Skin epidermis (tissue), 12 donors: Measurements from ENCODE around the gene ISM1.

Source experiments
- H3K27ac ChIP-seq, 21 experiments: fragments of 200-600 bp; sonication (generic) in 11 of 21; one replicate each; pipeline ENCODE4 v1.5.0; 2020; ENCODE audit warnings: mild to moderate bottlenecking in 3 of 21, inconsistent platforms in 2 of 21, moderate library complexity in 2 of 21
- H3K4me3 ChIP-seq, 7 experiments: fragments of 200-600 bp; sonication (generic) in 2 of 7; one replicate each; pipeline ENCODE4 v1.5.0; 2020; ENCODE audit warnings: inconsistent platforms in 2 of 7, mild to moderate bottlenecking in 2 of 7, moderate library complexity in 1 of 7

ISM1 gene

DNA sequence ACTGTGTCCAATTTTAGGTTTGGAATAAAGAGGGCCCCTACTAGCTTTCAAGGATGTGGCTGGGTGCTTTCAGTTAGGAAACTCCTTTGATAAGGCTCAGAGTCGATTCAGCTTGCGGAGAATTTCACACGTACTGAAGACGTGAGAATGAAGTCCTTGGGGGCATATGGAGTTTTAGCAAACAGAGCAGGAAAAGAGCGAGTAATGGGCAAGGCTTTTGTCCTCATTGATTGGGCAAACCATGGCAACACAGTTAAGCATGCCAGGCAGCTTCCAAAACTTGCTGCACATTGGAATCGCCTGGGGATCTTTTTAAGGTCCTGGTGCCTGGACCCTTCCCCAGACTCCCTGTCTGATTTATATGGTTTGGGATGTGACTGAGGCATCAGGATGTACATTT lies 29.2 kb downstream of the ISM1 start:
- no peak overlapping the region for H3K27ac ChIP-seq
- no peak overlapping the region for H3K4me3 ChIP-seq

DNA sequence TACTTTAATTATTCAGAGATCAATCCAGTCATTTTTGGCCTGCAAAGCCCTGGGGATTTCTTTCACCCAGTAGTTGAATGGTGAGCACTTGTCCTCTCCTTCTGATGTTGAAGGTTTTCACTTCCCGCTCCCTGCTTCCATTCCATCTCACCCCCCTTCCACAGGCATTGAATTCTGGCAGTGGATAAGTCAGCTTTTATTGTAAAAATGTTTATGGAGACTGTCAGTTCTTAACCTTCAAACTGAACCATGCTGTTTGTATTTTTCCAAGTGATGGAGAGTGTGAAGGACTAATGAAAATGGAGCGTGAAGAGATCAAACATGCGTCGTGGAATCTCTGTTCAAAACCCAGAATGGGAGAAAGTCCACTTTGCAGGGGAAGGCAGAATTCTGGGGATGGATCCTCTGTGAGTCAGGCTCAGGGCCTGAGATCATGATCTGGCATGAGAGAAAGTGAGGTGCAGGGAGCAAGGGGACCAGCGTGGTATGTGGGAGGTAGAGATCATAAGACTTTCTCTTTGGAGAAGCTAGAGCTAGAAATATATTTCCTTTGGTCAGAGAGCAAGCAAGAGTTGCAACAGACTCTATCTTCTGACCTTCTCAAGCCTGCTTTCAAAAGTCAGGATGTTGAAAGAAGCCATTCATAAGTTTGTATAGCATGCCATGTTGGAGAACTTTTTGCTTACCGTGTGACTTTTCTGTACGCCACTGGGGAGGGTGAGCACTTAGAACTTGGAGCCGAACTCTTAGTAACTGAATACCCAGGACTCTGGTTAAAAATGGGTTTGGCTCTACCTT lies 30.2 kb downstream of the ISM1 start:
- Histone ChIP-seq H3K27ac (peak overlapping the region in 1 of 21 experiments; percentile 37), H3K4me3 (no peak overlapping the region)

DNA sequence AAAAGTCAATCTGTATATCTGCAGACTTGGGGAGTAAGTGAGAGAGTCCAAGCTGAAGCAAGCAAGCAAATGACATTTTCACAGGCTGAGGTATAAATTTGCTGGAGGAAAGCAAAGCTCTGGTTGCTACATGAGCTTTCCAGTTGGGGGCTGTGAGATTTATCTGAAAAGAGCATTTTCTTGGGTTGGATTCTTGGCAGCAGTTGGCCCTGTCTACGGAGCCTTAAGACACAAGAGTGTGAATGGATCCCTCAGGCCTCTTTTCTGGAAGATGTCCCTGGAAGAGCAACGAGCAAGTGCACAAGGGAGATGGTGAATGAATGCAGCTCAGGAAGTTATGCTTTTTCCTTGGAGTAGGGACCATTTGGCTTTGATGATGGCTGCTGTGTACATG lies 30.8 kb downstream of the ISM1 start:
- H3K4me3 ChIP-seq, result no peak overlapping the region
- H3K27ac ChIP-seq, result no peak overlapping the region

DNA sequence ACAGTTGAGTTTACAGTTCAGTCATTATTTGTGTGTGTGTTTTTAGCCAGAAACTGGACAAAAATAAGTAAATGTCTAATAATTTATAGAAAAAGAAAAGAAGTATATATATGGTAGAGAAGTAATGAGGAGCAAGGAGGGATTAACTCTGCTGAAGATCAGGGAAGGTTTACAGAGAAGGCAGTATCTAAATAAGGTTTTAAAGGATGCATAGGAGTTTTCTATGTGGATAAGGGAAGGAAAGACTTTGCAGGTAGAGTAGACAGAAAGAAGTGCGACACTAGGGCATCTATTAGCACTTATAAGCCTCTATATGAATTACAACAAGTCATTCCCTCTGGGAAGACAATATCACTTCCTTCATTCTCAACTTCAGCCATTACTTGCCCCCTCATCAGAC lies 34.3 kb downstream of the ISM1 start:
- Histone ChIP-seq H3K27ac (no peak overlapping the region), H3K4me3 (no peak overlapping the region)

DNA sequence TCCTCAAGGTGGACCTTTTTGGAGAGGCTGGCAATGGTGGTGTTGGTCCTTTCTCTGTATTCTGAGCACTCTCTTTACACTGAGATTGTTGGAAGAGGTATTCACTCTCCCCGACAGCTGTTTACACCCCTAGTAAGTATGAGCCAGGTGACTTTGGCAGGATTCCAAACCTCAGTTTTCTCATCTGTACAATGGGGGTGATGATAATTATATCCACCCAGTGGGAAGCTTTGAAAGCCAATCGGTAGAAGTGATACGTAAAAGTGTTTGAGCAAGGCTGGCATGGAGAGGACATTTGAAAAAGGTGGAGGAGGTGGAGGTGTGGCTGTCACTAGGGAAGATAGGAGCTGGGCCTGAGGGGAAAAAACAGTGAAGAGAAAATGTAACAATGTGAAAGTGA lies 35.5 kb downstream of the ISM1 start:
- no peak overlapping the region for H3K4me3 ChIP-seq
- no peak overlapping the region for H3K27ac ChIP-seq

DNA sequence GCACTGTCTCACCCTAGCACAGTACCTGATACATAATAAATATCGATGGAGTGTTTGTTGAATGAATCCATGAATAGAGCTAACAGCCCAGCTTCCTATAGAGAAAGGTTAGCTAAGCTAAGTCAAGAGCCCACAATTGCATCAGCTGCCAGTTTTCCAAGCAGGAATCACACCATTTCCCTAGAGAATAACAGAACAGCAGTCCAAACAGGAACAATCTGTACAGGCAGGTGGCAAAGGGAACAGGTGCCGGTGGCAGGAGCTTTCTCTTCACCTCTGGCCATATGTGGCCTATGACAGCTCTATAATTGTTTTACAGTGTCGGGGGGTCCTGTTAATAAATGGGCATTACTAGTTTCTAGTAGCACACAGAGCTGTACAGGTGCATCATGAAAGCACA lies 38.8 kb downstream of the ISM1 start:
- H3K4me3 ChIP-seq, result no peak overlapping the region
- H3K27ac ChIP-seq, result no peak overlapping the region

DNA sequence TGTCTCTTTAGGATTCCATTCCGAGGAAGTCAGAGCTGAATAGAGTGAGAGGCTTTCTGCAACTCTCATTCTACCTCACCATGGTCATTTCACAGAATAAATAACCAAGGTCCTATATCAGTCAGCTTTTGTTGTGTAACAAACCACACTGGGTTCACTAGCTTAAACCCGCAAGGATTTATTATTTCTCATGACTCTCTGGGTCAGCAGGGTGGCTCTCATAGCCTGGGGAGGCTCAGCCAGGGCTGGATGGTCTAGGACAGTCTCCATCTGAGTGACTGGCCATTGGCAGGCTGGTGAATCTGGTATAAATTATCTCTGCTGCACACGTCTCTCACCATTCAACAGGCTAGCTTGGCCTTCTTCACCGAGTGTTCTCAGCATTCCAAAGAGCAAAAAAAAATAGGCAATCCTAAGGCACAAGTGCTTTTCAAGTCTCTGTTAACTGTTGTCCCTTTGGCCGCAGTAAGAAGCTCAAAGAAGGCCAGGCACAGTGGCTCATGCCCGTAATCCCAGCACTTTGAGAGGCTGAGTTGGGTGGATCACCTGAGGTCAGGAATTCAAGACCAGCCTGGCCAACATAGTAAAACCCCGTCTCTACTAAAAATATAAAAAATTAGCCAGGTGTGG lies 39.7 kb downstream of the ISM1 start:
- H3K27ac ChIP-seq, result no peak overlapping the region
- no peak overlapping the region for H3K4me3 ChIP-seq

DNA sequence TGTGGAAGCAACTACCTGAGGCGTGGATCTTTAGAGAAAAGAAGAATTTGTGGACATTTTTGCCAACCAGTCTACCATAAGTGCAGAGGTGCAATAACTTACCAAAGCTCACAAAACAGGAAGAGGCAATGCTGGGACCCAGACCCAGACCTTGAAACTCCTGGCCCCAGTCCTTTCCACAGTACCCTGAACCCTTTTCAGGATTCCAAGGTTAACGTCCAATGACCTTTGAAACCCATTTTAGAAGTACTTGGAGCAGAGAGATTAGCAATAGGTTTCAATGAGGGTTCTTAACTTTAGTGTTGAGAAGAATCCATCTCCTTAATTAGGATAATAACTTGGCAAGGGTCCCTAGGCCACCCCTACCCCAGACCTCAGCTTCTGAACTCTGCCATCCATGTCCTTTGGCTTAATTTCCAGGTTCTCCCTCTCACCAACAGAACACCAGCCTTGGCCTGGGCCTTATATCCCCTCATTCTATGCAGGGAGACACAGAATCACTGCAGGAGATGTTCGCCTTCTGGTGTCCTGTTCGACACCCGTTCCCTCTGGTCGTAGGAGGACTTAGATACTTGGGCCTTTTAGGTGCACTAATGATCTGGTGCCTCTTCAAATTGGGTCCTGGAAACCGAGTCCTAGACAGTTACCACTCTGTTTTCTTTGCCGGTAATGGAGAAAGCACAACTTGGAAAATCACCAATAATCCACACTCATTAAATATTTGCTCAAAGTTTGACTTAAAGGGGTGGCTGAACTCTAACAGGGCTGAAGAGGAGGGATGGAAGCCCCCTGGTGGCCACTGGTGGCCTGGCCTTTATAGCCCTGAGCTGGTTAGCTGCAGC lies 40.6 kb downstream of the ISM1 start:
- H3K4me3 ChIP-seq, result no peak overlapping the region
- peak overlapping the region in 1 of 21 experiments; percentile 3 for H3K27ac ChIP-seq

DNA sequence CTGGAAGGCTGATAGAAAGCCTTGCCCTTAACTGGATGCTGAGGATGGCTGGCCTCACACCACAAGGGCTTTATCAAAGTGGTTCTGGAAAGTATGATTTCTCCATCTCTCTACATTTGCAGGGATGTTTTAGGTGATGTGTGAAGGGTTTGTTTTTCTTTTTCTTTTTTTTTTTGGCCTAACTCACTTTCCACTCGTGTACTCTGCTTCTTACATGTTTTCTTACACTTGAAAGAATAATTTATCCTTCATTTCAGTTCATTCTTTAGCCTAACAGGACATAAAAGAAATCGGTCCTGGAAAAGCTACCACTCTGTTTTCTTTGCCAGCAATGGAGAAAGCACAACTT lies 41.2 kb downstream of the ISM1 start:
- Histone ChIP-seq H3K4me3 (no peak overlapping the region), H3K27ac (no peak overlapping the region)

DNA sequence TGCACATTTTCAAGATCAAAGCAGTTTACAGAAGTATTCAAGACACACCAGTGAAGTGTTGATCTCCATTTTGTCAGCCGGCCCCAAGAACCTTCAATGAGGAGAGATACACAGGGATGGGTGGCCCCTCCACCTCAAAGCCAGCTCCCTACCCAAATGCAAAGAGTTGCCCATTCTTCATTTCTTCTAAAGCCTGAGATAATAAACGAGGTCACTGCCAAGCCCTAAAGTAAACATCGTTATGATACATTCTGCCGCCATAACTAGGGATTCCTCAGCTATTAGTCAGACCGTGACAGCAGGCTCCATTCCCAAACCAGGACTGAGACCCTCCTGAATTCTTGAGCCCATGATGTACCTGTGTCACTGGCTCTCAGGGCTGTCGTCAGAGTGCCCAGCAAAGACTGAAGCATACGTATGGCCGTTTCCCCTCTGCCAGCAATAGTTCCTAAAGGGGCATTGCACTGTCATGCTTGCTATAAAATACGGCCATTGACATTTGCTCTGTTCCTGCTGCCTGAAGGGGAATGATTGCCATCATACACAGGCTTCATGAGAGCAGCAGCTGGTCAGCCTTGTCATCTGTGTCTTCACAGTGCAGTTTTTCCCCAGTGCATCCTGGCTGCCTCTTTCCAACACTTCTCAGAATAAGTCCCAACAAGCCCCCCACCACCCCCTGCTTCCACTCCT lies 41.7 kb downstream of the ISM1 start:
- H3K4me3 ChIP-seq, result no peak overlapping the region
- H3K27ac ChIP-seq, result peak overlapping the region in 1 of 21 experiments; percentile 22

DNA sequence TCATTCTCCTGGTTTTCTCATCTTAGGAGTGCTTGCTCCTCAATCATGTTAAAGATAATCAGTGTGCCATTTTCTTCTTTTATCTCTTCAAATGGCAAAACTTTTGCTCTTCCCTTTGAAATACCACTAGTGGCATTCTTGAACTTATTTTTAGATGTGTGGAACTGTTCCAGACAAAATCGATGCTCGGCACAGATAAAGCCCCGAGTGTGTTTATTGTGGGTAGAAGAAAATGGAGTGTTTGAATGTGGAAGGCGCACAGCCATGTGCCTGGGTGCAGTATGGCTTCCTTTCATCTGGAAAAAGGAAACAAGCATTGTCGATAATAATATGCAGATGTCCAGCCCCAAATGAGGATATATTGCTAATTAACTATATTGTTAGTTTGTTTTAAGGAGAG lies 42.4 kb downstream of the ISM1 start:
- Histone ChIP-seq H3K4me3 (no peak overlapping the region), H3K27ac (peak overlapping the region in 1 of 21 experiments; percentile 22)

DNA sequence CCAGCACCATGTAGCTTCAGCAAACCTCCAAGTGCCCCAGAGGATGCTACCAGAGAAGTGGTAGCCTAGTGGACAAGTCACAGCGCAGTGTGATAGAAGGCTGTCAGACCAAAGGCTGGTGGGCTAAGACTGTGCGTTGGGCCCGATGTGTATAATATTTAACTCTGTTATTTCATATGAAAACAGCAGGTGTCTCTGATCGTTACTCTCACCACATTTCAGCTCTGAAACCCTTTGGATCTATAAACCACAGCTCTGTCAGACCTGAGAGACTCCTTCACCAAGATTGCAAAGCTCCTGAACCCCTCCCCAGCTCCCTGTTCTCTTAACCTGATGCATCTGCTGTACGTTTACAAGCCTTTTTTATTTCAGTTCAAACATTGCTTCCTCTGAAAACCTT lies 43.8 kb downstream of the ISM1 start:
- H3K27ac ChIP-seq, result no peak overlapping the region
- H3K4me3 ChIP-seq, result no peak overlapping the region

DNA sequence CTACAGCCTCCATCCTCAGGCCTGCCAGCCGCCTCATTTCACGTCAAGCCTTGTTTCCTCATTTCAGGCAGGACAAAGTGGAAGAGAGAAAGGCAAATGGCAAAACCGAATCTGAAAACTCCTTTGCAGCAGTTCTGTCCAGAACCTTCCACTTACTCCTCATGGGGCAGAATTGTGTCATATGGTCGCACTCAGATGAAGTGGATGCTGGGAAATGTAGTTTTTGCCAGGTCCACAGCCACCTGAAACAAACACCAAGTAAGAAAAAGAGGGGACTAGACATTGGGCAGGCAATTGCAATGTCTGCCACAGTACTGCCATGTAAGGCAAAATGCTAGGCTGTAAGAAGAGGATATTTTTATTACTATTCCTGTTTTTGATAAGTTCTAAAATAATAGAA lies 44.9 kb downstream of the ISM1 start:
- no peak overlapping the region for H3K27ac ChIP-seq

DNA sequence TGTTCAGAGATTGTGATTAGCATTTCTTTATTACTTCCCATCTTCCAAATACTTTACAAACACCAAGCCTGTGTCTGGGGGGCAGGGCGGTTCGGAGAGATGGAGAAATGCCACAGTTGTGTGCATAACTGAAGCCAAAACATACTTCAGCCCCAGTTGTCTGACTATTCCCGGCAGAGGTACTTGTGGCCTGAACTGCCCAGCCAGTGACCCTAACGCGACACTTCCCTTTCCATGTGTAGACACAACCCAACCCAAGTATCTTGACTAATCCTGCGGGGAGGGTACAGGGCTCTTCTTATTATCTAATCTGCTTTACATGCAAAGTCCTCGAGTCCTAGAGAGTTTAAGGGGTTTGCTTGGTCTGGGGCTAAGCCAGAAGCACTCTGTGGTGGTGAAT lies 46.2 kb downstream of the ISM1 start:
- Histone ChIP-seq H3K4me3 (no peak overlapping the region), H3K27ac (no peak overlapping the region)

More for the DNA sequence above, 44.9 kb downstream of the ISM1 start:
- no peak overlapping the region for H3K4me3 ChIP-seq

DNA sequence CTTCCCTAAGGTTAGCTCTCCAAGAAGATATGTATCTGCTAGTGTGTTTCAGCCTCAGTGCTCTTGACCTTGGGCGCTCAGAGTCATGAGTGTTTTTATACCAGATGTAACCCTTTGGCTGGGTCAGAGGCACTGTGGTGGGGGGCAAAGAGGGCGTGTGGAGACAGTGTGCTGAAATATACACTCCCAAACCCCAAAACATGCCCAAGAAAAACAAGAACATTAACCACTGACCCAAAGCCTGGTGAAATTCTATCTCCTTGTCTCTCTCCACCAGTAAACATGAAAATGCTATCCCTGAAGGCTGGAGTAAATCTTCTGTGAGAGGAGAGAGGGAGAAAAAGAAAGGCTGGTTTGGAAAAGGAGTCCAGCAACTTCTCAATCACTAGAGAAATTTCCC lies 47.9 kb downstream of the ISM1 start:
- H3K4me3 ChIP-seq, result no peak overlapping the region
- H3K27ac ChIP-seq, result no peak overlapping the region

DNA sequence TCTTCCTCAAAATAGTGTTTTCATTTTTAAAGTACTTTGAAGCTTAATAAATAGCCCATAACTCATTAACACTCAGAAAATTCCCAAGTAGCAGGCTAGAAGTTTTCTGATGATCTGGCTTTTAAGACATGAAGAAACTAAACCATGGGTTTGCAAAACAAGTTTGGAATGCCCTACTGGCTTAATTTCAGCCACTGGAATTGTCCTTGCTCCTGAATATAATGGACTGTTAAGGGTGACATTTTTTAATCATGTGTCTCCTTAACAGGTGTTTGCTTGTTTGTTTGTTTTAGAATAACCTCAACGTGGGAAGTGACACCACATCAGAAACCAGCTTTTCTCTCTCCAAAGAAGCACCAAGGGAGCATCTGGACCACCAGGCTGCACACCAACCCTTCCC lies 49.1 kb downstream of the ISM1 start:
- H3K27ac ChIP-seq, result no peak overlapping the region

DNA sequence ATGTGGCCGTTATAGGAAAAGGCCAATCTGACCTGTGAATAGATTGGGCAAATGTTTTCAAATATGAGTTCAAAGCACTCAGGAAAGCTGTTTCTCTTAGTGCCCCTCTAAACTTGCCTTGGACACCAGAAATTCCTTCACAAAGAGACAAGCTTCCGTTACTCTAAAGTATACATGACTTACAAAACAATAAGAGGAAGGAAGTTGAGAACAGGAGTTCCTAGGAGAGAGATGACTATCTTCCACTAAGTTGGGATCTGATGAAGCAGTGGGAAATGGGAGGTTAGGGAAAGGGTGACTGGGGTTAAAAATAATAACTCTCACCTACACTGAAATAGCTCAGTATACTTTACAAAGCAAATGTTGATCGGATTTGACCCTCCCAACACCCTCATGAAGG lies 50.0 kb downstream of the ISM1 start:
- H3K27ac ChIP-seq, result no peak overlapping the region
- no peak overlapping the region for H3K4me3 ChIP-seq

More for the DNA sequence above, 49.1 kb downstream of the ISM1 start:
- H3K4me3 ChIP-seq, result no peak overlapping the region

DNA sequence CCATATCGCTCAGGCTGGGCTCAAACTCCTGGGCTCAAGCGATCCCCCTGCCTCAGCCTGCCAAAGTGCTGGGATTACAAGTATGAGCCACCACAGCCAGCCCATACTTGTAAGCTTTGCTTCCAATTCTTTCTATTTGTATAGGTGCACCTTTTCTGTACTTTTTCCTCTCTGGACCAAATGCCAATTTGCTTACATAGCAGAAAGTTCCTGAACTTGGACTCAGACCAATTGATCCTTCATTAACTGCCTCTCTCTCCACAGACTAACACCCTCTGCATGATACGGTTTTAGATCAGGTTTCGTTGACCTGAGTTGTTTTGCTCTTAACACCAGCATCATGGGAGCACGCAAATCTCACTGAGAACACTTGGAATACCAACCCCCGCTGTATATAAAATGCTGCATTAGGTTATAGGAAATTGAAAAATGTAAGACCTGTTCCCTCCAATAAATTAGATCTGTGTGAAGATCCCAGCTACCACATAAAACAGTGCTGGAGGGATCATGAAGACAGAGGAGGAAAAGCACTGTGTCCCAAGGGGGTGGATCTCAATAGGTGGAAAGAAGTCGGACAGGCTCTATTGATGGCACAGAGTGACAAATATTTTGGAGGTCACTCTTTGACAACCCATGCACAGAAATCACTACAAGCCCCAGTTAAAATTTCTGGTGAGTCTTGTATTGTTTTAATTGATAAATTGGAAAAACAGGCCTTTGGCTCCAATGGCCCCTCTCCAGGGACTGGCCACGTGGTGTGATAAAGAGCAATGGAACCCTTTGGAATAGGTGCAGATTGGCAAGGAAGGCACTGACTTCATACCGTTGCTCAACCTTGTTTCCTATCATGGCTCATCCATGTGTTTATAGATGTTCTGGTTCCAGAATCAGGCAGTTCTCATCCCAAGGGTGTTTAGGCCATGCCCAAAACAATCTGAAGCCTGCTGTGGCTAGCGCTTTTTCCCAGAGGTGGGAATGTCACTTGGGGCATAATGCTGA lies 51.2 kb downstream of the ISM1 start:
- Histone ChIP-seq H3K27ac (no peak overlapping the region), H3K4me3 (no peak overlapping the region)

DNA sequence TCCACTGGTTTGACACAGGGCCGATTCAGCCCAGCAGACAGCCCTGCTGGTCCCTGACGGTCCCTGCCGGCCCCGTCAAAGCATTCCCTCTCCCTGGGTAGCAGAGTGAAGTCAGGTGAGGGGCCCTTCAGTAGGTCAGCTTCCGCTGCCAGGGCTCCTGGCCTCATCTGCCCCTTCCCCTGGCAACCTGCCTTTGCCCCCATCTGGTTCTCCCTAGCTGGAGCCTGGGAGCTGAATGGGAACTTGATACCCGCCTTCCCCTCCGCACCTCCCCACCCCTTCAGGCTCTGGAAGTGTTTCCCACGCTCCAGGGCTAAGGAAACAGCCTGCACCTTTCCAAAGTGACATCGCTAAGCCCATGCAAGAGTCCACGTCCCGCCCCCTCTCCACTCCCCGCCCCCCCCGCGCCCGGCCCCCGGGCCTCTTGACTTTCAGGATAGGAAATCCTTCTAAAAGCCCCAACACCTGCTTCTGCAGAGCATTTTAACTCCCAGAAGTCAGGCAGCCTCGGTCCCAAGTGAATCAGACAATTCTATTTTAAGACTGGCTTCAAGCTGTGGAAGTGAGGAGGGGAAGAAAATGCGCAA lies 53.3 kb downstream of the ISM1 start:
- no peak overlapping the region for H3K4me3 ChIP-seq
- H3K27ac ChIP-seq, result no peak overlapping the region
